Measurements from ENCODE around the gene TNIK. TPM values are rescaled to one million over a fixed set of nuclear protein-coding genes. Genes with fewer than 3 reads are reported as not detected.

TNIK gene
- 10 to 100 TPM; 30.3 to 39.0 (median 36.8) TPM for total RNA-seq

GRCh38 chr3:171459942-171460724, at the start of gene TNIK:
TSS of gene TNIK (minus strand) at chr3:171460405. CDS start at chr3:171460063, 342 bp downstream.
- DNase-seq (ENCODE audit: extremely low spot score), result peak; percentile 97
- peak within 1 kb of the TSS; percentile 61 to 95 (median 88) for H3K4me3 ChIP-seq
- peak; percentile 57 to 78 for TF ChIP-seq POLR2AphosphoS5 (IDR thresholded peaks at IDR 0.05)
- TF ChIP-seq, protein P1, sequence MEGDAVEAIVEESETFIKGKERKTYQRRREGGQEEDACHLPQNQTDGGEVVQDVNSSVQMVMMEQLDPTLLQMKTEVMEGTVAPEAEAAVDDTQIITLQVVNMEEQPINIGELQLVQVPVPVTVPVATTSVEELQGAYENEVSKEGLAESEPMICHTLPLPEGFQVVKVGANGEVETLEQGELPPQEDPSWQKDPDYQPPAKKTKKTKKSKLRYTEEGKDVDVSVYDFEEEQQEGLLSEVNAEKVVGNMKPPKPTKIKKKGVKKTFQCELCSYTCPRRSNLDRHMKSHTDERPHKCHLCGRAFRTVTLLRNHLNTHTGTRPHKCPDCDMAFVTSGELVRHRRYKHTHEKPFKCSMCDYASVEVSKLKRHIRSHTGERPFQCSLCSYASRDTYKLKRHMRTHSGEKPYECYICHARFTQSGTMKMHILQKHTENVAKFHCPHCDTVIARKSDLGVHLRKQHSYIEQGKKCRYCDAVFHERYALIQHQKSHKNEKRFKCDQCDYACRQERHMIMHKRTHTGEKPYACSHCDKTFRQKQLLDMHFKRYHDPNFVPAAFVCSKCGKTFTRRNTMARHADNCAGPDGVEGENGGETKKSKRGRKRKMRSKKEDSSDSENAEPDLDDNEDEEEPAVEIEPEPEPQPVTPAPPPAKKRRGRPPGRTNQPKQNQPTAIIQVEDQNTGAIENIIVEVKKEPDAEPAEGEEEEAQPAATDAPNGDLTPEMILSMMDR (IDR thresholded peaks at IDR 0.05), result no peak
- peak; percentile 31 for TF ChIP-seq POLR2A (IDR thresholded peaks at IDR 0.05; ENCODE audit: low read depth)
- no peak for TF ChIP-seq EP300 (IDR thresholded peaks at IDR 0.05)
- intact Hi-C loops (cut with DNase I), result loop anchor here (5.0 to 10.0 kb wide), 6 partner anchors 102 to 495 kb away; no protein-coding TSS in a partner anchor
- peaks cover 12 to 52% (median 49%) of the 10 kb centered on the region in 4 donors for H3K4me1 ChIP-seq
- WGBS, result 0% methylated on average over 29 of the region's 55 CpGs
- no peaks in the 10 kb centered on the region for H3K9me3 ChIP-seq
- no peaks in the 10 kb centered on the region for H3K36me3 ChIP-seq
- no peaks in the 10 kb centered on the region for H3K27me3 ChIP-seq
- peak within 1 kb of the TSS; percentile 79 to 89 (median 88) for H3K27ac ChIP-seq (replicated peaks in 1 of 4)

DNA sequence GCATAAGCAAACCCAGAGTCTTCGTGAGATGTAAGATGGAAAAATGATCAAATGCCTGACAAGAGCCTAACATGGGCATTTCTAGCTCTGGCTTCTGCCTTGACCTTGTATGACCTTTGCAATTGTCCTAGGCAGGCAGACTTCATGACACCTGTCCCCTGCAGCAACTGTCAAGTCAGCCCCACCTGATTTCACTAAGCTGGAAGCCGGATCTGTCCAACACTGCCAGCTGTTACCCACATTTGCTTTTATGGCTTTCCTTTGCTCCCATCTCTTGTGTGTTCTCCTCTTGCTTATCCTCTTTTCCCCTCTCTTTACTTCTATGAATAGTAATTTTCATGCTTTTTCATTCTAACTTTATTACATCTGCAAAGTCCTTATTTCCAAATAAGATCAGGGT, 48.5 kb upstream of the TNIK start:
- DNase-seq (ENCODE audit: extremely low spot score), result no peak

GRCh38 chr3:171508206-171508605, 48.0 kb upstream of the TNIK start:
- WGBS, result 29% methylated on average over 3 of the region's 3 CpGs
- no peak for DNase-seq (ENCODE audit: extremely low spot score)
- no peaks in the 10 kb centered on the region for H3K36me3 ChIP-seq
- no peaks in the 10 kb centered on the region for H3K27me3 ChIP-seq
- intact Hi-C loops (cut with DNase I), result no loop called here
- no peak for TF ChIP-seq POLR2A (IDR thresholded peaks at IDR 0.05; ENCODE audit: low read depth)
- no peak for TF ChIP-seq POLR2AphosphoS5 (IDR thresholded peaks at IDR 0.05)
- TF ChIP-seq EP300 (IDR thresholded peaks at IDR 0.05), result no peak
- TF ChIP-seq, protein P1 (IDR thresholded peaks at IDR 0.05), result no peak
- no peak overlapping the region for H3K4me3 ChIP-seq
- no peak overlapping the region for H3K27ac ChIP-seq (replicated peaks in 1 of 4)
- H3K4me1 ChIP-seq, result peaks cover 0 to 9% (median 3%) of the 10 kb centered on the region in 4 donors
- H3K9me3 ChIP-seq, result no peaks in the 10 kb centered on the region

More for the DNA sequence above, 48.5 kb upstream of the TNIK start:
- Histone ChIP-seq H3K27ac (replicated peaks in 1 of 4) (no peak overlapping the region), H3K36me3 (no peaks in the 10 kb centered on the region), H3K4me1 (peaks cover 0 to 9% (median 3%) of the 10 kb centered on the region in 4 donors), H3K27me3 (no peaks in the 10 kb centered on the region), H3K9me3 (no peaks in the 10 kb centered on the region), H3K4me3 (no peak overlapping the region)
- 71% methylated on average over 2 of the region's 2 CpGs for WGBS
- intact Hi-C loops (cut with DNase I), result no loop called here
- TF ChIP-seq POLR2AphosphoS5 (IDR thresholded peaks at IDR 0.05) (no peak), EP300 (IDR thresholded peaks at IDR 0.05) (no peak), POLR2A (IDR thresholded peaks at IDR 0.05; ENCODE audit: low read depth) (no peak)
- TF ChIP-seq, protein P1 (IDR thresholded peaks at IDR 0.05), result no peak

DNA sequence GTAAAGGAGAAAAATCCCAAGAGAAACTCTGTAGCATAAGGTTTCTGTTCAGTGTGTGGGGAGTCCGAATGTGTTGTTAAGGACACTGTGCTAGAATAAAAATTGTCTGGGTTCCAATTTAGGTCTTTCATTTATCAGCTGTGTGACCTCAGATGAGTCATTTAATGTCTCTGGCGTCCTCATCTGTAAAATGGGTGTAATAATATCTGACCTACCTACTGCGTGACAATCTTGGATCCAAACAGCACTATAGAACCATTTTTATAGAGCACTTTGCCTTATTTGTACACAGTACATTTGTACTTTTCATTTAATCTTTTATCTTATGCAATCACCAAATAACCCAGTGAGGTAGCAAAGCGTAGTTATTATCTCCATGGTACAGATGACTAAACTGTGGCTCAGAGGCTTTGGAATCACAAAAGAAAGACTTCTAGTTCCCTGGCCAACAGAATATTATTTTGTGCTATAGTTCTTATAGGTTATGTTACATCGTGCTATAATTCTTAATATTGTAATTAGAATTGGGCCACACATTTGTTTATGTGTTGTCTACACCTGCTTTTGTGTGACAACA, 46.6 kb upstream of the TNIK start:
- no peak overlapping the region for H3K27ac ChIP-seq (replicated peaks in 1 of 4)
- H3K4me1 ChIP-seq, result peaks cover 0 to 9% (median 3%) of the 10 kb centered on the region in 4 donors
- no peaks in the 10 kb centered on the region for H3K36me3 ChIP-seq
- H3K4me3 ChIP-seq, result no peak overlapping the region
- WGBS, result 94% methylated on average over 5 of the region's 5 CpGs
- no peak for DNase-seq (ENCODE audit: extremely low spot score)
- TF ChIP-seq EP300 (IDR thresholded peaks at IDR 0.05), result no peak
- TF ChIP-seq, protein P1 (IDR thresholded peaks at IDR 0.05), result no peak
- TF ChIP-seq POLR2AphosphoS5 (IDR thresholded peaks at IDR 0.05), result no peak
- no peak for TF ChIP-seq POLR2A (IDR thresholded peaks at IDR 0.05; ENCODE audit: low read depth)
- H3K9me3 ChIP-seq, result no peaks in the 10 kb centered on the region
- no peaks in the 10 kb centered on the region for H3K27me3 ChIP-seq
- intact Hi-C loops (cut with DNase I), result no loop called here

Data from esophagus muscularis mucosa (tissue), 4 donors.